Measurements from ENCODE around the gene STRN3.
"Not testable (repeated sequence)": the region's sequence is repeated elsewhere in the genome, so short reads cannot be mapped to it uniquely, and the experiment has no call there.

The STRN3 gene

DNA sequence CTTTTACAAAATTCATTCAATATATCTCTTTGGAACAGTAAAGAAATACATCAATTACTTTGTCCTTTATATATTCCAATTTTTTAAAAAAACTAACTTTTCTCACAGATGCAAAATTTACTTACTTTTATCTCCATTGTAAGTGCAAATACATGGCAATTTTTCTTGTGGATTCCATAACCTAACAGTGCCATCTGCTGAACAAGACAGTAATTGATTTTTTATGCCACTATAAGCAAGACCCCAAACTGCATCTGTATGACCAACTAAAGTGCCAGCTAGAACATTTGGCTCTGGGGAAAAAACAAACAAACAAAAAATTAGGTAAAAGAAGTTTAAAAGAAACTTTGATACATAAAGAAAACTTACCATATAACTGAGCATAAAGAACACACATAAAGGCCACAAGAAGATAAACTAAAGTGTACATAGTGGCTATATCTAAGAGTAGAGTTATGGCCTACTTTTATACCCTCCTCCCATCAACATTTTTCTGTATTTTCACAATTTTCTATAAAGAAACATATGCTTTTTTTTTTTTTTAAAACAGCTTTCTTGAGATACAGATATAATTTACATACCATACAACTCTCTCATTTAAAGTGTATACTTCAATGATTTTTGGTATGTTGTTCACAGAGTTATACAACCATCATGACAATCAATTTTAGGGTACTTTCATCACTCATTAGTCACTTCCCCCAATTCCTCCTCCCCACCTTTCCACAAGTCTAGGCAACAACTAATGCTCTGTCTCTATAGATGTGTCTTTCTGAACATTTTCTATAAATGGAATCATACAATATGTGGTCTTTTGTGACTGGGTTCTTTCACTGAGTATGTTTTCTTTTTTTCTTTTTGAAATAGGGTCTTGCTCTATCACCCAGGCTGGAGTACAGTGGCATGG lies 119.2 kb downstream of the STRN3 start:
- no peak for DNase-seq

DNA sequence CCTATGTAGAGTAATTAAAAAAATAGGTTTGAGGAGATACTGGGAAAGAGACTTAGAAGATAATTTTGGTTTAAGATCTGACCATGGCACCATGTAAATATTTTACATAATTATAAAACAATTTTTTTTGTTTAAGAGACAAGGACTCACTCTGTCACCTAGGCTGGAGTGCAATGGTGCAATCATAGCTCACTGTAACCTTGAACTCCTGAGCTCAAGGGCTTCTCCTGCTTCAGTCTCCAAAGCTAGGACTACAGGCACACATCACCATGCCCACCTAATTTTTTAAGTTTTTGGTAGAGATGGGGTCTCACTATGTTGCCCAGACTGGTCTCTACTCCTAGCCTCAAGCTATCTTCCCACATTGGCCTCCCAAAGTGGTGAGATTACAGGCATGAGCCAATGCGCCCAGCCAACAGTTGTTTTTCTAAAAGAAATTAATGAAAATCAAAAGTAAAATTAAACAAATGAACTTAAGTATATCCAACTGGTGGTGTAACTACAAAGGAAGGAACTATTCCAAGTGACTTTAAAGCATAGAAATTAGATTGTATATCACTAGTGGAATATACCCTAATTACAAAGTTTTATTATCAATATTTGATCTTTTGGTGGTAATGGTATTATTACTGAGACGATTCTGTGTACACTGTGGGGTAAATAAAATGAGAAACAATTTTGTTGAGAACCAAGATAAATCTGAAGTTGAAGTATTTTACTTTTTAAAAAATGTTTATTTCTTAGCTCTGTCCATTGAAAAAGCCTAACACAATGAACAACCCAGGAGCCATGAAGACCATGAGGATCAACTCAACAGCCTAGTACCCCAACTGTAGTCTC lies 122.7 kb downstream of the STRN3 start:
- no peak for DNase-seq

DNA sequence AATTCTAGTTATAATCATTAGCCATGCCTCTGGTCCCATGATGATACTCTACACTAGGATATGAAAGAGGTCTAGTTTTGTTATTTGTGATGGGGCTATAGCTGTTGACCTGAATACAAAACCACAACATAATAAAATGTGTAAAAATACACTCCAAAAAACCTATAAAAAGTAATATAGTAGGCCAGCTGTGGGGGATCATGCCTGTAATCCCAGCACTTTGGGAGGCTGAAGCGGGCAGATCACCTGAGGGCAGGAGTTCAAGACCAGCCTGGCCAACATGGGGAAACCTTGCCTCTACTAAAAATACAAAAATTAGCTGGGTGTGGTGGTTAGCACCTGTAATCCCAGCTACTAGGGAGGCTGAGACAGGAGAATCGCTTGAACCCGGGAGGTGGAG lies 129.1 kb downstream of the STRN3 start:
- not testable (repeated sequence) for DNase-seq

DNA sequence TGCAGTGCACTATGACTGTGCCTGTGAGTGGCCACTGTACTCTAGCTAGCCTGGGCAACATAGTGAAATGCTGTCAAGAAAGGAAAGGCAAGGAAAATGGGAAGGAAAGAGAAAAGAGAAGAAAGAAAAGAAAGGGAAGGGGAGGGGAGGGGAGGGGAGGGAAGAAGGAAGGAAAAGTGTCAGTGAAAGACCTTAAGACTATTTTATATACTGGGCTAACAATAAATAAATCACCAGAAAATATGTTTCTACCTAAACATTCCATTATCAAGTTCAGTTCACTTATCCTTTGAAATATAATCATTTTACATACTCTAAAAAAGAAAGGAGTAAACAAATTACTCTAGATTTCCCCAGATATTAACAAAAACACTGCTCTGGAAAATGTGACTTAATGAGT lies 129.7 kb downstream of the STRN3 start:
- DNase-seq, result no peak

DNA sequence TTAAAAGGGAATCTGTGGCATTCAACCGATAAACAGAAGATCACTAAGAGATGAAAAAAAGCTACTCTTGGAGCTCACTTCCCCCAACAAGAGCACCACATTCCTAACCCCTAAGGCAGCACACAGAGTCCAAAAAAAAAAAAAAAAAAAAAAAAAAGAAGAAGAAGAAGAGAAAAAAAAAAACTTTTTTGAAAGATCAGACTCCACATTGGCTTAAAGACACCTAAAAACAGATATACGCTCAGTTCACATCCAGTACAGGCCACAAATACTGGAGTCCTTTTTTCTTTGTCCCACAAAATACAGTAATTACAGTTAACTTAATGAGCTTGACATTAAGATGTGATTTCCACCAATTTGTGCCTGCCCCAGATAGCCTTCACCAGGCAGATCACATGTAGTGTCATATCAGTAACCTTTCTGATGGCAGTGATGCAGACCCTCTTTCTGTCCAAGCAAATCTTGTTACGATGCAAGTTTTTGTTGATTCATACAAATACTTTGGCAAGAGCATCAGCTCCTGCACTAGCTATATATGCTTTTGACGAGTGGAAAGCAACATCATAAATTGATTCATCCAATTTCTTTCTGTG lies 131.2 kb downstream of the STRN3 start:
- DNase-seq, result no peak

DNA sequence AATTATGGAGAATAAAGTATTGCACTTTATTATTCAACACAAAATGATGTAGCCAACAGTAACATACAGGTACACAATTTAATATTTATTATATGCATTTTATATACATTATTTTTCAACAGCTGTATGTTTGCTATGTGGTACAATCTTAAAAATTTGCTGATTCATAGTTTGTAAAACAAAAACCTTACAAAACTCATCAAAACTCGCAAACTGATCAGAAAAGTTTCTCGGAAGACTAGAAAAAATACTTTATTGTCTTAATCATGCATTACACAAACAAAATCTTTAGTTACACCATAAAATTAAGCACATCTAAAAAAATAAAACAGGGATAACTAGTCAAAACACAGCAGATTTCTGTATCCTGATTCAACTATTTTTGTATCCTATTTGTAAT lies 132.4 kb downstream of the STRN3 start:
- DNase-seq, result no peak

DNA sequence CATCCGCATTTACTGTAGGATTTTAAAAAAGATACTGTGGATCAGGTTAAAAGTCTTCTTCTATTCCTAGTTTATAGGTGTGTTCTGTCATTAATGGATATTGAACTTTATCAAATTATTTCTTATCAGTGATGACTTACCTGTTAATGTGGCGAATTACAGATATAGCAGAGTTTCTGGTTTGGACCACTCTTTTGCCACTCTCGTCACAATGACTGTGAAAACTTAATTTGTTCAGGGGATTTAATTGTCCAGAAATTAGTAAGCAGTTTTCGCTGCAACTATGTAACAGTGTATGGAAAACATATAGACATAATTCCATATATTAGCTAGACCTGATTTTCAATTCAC lies 137.0 kb downstream of the STRN3 start:
- DNase-seq, result no peak

DNA sequence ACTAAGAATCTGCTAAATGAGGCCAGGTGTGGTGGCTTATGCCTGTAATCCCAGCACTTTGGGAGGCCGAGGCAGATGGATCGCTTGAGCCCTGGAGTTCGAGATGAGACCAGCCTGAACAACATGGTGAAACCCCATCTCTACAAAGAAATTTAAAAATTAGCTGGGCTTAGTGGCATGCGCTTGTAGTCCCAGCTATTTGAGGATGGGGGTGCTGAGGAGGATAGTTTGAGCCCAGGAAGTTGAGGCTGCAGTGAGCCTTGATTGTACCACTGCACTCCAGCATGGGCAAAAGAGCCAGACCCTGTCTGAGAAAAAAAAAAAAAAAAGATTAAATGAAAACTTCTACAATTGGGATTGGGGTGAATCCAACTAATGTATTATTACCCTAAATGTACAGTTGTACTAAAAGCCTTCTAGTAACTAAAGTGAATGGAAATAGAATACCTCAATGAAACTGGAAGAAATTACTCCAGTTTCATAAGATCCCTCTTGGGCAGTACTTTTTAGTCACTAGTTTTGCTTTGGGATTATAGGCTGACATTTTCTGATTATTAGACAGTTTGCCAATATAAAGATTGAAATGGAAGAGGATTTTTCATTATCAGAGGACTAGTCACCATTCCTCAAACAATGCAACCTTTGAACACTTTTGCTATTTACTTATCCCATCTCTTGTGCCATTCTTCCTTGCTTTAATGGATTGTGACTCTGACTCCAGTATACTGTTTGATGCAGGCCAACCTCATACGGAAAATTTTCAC lies 137.5 kb downstream of the STRN3 start:
- DNase-seq, result no peak

DNA sequence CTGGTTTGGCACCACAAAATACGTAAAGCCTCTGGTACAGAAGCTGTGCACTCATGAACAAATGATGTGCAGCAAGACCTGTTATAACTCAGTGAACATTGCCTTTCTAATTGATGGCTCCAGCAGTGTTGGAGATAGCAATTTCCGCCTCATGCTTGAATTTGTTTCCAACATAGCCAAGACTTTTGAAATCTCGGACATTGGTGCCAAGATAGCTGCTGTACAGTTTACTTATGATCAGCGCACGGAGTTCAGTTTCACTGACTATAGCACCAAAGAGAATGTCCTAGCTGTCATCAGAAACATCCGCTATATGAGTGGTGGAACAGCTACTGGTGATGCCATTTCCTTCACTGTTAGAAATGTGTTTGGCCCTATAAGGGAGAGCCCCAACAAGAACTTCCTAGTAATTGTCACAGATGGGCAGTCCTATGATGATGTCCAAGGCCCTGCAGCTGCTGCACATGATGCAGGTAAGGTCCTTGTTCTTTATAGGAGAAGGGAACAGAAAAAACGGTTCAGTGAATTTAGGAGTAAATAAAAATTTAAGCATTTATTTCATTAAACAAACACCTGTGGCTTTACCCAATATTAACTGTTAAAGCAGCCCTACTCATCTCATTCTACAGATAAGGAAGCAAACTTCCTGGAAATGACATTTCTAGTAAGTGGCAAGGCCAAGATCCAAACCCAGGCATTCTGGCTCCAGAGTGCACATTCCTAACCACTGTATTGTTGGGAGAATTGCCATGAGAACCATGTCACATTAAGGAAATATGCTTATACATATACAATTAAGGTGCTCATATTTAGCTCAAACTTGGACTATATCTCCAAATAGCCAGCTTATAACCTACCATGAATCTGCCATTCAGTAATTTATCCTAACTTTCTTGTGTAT lies 140.1 kb downstream of the STRN3 start:
- DNase-seq, result no peak

DNA sequence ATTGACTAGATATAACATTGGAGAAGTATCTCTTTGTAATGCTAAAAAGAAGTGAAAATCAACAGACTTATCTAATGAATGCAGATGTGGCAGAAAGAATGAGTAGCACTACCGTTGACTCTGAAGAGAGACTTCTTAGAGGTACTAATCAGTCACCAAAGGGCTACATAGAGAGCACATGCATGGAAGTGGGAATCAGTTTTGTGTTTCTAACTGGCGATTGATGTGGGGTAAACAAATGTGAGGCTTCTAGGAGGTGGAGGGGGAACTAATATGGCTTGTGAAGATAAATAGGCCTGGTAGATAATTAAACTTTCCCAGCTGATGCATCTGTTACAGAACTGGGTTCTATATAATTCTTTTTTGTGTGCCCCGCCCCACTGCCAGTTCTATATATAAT lies 141.3 kb downstream of the STRN3 start:
- DNase-seq, result no peak

DNA sequence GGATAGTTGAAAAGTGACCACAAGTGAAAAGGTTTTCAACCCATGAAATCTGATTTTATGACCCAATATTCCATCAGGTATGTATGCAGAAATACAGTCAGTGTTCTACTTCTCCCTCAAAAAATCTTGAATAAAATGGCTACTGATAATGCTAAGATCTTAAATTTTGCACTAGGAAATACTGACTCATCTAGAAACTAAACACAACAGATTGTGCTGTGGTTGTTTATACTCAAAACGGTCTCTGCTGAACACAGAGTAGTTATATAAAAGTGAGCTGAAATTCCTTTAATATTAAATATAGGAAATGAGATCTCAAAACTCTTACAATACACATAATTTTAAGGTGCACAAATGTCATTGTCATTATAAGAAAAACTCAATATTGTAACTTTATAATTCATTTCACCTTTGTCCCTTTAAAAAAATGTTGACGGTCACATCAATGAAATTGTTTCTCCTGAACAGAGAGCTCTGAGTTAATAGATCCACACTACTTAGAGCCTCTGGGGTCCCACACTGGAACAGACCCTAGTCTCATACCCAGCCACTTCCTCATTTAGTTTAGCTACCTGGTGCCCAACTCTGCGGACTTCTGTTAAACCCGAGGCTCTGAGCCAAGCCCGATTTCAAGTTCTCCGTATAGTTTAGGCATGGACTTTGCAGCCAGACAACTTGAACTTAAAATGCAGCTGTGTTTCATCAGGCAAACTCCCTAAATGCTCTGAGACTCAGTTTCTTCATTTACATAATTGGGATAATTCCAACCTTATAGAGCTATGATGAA lies 142.5 kb downstream of the STRN3 start:
- DNase-seq, result no peak

DNA sequence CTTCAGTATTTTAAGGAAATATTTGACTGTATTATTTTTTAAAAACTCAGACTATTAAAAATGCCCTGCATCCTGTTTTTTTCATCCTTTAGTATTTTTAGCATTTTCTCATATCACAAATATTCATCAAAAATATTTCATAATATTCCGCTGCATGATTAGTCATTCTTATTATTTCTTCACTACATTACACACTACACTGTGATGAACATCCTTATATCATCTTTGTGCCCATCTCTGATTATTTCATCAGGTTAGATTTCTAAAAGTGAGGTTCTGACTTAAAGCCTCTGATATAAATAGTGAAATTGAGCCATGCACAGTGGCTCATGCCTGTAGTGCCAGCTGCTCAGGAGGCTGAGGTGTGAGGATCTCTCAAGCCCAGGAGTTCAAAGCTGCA lies 143.7 kb downstream of the STRN3 start:
- DNase-seq, result no peak

DNA sequence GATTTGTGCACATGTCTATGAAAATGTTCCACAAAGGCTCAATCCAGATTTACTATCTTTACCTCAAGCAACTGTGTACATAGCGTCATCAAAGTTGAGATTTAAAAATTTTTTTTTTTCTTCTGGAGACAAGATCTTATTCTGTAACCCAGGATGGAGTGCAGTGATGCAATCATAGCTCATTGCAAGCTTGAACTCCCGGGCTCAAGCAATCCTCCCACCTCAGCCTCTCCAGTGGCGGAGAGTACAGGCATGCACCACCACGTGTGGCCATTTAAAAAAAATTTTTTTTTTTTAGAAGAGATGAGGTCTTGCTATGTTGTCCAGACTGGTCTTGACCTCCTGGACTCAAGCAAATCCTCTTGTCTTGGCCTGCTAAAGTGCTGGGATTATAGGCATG lies 149.5 kb downstream of the STRN3 start:
- no peak for DNase-seq

DNA sequence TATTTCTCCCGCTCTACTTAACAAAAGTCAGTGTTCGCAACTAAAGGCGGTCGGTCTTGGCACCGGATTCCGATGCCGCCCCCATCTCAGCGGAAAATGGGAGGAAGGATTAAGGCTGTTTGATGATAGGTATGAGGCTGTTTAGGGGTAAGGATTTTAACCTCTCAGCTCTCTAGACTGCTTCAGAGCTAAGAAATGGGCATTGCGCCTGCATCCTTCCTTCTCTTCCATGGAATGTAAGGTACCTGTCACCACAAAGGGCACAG lies 150.5 kb downstream of the STRN3 start:
- DNase-seq, result no peak

DNA sequence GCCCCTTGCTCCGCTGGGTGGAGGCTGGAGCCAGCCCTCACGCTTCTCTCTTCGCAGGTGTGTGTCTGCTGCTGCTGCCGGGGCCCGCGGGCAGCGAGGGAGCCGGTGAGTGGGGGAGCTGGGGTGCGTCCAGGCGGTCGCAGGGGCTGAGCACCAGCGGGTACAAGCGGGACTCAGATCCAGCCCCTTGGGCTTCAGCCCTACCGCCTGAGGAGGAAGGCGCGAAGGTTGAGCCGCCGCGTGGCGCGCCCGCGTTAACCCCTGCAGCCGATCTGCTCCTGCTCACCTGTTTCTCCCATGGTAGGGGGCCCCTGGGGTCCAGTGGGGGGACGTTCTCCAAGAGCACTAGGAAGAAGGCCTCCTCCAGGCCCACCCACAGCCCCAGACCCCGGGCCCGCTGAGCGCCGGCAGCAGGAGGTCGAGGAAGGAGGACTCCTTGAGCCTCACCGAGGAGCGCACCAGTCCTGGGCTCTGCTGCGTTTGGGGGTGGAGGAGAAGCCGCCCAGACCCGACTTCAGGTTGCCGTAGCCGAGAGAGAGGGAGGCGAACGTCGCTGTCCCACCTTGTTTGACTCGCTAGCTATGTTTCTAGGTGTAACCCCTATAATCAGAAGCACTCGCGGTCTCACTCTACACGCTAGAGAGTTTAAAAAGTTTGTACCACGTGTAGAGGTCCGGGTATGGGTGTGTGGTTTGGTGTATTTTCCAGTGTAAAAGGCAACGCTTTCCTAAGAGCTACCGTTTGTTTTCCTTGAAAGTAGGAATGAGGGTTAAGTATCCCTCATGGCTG lies 151.0 kb downstream of the STRN3 start:
- DNase-seq, result peak; percentile 19

DNA sequence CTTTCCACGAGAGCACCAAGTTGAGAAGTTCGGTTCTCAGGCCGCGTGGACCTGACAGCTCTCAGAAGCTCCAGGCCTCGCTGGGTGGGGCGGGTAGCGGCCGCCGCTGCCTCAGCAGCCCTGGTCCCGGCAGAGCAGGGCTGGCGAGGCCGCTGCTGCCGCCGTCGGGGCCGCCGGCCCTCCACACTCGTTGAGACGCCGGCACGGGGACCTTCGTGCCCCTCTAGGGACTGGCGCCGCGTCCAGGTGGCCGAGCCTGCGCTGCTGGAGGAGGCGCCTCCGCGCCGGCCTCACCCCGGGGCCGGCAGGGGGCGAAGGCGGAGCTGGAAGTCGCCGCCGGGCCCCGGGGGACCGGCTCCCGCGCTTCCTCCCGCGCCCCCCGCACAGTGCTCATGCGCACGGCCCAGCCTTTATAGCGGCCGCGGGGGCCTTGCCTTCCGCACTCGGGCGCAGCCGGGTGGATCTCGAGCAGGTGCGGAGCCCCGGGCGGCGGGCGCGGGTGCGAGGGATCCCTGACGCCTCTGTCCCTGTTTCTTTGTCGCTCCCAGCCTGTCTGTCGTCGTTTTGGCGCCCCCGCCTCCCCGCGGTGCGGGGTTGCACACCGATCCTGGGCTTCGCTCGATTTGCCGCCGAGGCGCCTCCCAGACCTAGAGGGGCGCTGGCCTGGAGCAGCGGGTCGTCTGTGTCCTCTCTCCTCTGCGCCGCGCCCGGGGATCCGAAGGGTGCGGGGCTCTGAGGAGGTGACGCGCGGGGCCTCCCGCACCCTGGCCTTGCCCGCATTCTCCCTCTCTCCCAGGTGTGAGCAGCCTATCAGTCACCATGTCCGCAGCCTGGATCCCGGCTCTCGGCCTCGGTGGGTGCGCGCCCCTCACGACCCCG lies 151.8 kb downstream of the STRN3 start, which contains the start of gene COCH:
TSS of gene COCH (plus strand) at position 440 of the 879 bp plus-strand sequence. CDS start at position 820, 380 bp downstream.
- DNase-seq, result peak; percentile 80

DNA sequence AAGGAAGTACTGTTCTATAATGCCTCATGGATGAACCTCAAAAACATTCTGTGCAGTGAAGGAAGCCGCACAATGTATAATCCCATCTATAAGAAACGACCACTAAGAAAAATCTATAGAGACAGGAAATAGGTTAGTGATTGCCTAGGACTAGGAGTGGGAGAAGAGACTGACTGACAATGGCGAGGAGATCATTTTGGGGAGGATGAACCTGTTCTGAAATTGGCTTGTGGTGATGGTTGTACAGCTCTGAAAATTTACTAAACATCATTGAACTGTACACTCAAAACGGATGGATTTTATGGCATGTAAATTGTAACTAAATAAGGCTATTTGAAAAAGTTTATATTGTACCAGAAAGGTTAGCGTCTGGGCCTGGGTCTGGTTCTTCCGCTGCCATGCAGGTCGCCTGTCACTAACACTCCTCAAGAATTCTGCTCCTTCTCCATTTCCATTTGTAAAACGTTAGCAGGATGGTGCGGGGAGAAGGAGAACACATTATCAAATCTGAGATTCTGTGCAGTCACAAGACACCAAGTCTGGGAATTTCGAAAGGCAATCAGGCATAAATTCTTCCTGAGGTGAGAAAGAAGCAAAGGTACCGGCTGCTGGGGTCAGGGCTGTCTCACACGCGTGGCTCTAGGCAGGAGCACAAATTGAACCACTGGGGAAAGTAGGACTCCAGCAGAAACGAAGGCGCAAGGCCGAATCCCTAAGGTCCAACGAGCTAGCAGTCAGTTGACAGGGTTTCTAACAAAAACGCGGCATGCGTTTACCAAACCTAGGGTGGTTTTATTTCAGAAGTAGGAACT lies 152.7 kb downstream of the STRN3 start:
- DNase-seq, result no peak

DNA sequence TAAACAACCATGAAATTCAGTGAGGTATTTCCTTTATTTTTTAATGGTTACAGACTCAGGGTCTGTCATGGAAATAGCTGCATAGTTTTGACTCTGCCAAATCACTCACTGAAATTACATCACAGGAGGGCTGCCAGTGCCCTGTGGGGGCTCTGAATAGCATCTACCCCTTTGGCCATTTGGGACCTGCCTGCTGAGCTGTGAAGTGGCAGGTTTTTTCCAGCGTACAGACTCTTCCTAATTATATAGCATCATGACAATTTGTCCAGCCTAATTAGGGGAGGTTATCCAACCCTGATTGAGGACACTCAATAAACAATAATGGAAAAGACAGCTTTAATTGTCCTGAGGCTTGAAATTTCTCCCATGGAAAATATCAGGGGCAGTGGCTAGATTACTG lies 153.6 kb downstream of the STRN3 start:
- DNase-seq, result peak; percentile 68

Data from COR-L47 (cell line).